ENCODE measurements around the gene BRD4. TPM values are rescaled to one million over a fixed set of nuclear protein-coding genes. Genes with fewer than 3 reads are reported as not detected.

BRD4 gene
- total RNA-seq, 1 donor from 2014 or later: 55.1 TPM

GRCh38 chr19:15247107-15248014 is 85.0 kb downstream of the BRD4 start:
- DNase-seq (no peak), ATAC-seq (ENCODE audit: poor library complexity) (no peak)
- intact Hi-C loops (cut with DNase I): no loop called here

GRCh38 chr19:15246198-15246481 is 86.2 kb downstream of the BRD4 start:
- no peak for ATAC-seq (ENCODE audit: poor library complexity)
- no peak for DNase-seq
- intact Hi-C loops (cut with DNase I): no loop called here

DNA sequence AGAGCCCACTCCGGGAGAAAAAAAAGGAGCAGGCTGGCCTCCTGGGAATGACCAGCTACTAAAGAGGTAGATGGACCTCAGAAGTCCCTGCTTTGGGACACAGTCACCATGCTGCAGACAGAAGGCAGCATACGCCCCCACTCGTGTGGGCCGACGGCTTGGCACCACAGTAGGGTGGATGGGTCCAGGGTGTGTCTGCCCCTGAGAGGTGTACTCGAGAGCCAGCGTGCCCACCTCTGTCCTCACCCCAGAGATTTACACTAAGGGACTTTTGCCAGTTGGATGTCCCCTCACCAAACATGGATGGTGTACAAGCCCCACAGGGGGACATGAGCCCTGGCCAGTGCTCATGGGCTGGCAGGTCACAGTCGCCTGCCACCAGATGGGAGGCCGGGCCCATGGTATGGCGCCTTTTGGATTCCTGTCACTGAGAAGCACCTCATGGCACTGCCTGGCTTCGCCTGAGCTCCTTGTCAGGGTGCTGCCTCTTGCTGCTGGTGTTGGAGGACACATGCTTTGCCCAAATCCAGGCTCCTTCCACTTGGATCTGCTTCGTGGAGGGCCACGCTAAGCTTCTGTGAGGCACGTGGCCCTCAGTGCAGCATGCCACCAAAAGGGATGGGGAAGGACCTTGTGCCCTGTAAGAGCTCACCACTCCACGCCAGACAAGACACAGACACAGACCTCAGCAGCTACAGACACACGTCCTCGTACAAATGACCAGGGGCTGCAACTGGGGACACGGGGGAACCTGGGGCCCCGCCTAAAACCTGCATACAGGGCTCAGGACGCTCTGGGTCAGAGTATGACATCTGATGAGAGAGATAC is 86.8 kb downstream of the BRD4 start:
- intact Hi-C loops (cut with DNase I): no loop called here
- ATAC-seq (ENCODE audit: poor library complexity) (no peak), DNase-seq (no peak)

DNA sequence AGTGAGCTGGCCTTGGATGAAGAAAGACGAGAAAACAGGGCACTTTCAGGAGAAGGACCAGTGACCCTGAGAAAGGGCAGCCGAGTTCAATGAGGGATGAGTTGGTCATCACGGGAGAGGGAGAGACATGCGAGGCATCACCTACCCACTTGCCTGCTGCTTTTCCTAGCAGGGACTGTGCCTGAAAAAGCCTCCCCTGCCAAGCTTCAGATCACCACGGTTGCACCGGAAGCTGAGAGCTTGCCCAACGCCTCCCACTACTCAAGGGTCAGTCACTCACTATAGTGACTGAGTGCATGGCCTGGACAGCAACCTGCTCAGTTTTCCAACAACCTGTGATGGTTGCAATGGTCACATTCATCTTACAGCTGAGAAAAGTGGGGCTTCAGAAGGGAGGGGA is 87.5 kb downstream of the BRD4 start:
- ATAC-seq (ENCODE audit: poor library complexity) (no peak), DNase-seq (no peak)
- intact Hi-C loops (cut with DNase I): no loop called here

DNA sequence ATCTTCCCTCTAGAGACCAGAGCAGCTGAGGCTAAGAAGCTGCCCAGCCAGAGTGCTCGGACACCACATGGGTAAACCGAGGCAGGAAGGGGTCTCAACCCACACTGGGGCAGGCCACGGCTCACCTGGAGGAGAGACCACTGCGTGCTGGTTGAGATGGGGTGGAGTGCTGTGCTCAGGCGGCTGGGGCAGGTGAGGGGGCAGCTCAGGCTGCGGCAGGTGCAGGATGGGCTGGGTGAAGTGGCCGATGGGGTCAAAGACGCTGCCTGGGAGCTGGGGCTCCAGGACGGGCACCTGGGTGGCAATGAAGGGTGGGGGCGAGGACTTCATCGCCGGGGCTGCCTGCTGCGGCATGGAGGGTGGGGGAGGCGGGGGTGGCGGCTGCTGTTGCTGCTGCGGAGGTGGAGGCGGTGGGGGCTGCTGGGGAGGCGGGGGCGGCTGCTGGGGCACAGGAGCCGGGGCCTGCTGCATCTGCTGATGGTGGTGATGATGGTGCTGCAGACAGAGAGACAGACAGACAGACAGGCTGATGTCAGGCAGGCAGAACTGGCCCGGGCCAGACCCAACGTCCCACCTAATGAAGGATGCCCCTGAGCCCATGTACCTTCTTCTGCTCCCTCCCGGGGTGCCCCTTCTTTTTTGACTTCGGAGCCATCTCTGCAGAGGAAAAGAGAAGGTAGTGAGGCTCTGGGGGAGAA is 88.1 kb downstream of the BRD4 start:
- intact Hi-C loops (cut with DNase I): no loop called here
- ATAC-seq (ENCODE audit: poor library complexity) (no peak), DNase-seq (no peak)

DNA sequence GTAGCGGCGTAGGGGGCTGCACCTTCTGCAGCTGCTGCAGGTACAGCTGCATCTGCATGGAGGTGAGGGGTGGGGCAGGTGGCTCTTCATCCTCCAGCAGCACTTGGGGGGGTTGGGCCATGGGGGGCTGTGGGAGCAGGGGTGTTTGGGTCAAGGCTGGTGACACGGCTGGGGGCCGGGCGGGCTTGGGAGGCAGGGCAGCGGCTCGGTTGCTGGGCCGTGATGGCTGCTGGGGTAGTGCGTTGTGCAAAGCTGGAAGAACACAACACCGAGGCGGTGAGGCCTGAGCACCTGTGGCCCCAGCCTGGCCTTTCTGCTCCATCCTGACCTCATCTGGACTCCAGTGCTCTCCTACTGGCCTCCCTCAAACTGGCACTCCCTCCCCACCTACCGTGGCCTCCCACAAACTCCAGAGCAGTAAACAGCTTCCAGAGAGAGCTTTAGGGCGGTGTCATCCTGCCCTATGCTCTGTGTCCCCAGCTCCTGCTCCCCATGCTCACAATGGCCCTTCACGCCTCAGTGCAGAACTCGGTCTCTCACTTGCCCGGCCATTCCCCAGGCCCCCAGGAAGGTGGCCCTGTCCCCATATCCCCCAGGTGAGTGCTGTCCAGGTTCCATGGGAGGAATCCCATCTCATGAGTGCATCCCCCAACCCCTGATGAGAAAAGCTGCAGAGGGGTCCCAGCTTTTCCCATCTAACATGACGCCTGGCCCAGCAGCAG is 88.9 kb downstream of the BRD4 start:
- DNase-seq (no peak), ATAC-seq (ENCODE audit: poor library complexity) (no peak)
- intact Hi-C loops (cut with DNase I): no loop called here

GRCh38 chr19:15241259-15241910 is 91.0 kb downstream of the BRD4 start:
- intact Hi-C loops (cut with DNase I): no loop called here
- DNase-seq (no peak), ATAC-seq (ENCODE audit: poor library complexity) (no peak)

GRCh38 chr19:15240515-15240914 is 91.8 kb downstream of the BRD4 start:
- ATAC-seq (ENCODE audit: poor library complexity) (no peak), DNase-seq (no peak)
- intact Hi-C loops (cut with DNase I): no loop called here

DNA sequence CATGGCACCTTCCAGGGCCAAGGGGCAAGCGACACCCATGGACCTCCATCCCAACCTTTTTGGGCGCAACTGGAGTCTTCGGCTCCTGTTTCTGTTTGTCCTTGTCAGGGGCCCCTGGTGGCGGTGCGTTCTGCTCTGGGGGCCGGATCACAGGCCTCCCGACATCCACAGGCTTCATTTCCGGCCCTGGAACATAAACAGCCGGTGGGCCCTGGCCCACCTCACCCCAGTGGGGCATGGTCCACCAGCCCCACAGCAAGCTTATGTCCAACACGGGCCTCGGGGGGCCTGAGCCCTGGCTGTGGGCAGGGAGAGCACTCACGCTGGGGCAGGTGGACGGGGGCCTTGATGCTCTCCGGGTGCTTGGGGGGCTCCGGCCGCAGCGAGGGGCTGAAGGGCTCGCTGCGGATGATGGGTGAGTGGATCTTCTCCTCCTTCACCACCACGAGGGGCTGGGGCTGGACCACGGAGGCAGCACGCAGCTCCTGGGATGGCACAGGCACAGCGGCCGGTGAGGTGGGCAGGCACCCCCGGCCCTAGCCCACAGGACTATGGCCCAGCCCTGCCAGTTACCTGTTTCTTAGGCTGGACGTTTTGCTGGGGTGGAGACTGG is 92.9 kb downstream of the BRD4 start:
- ATAC-seq (ENCODE audit: poor library complexity) (no peak), DNase-seq (no peak)
- intact Hi-C loops (cut with DNase I): no loop called here

DNA sequence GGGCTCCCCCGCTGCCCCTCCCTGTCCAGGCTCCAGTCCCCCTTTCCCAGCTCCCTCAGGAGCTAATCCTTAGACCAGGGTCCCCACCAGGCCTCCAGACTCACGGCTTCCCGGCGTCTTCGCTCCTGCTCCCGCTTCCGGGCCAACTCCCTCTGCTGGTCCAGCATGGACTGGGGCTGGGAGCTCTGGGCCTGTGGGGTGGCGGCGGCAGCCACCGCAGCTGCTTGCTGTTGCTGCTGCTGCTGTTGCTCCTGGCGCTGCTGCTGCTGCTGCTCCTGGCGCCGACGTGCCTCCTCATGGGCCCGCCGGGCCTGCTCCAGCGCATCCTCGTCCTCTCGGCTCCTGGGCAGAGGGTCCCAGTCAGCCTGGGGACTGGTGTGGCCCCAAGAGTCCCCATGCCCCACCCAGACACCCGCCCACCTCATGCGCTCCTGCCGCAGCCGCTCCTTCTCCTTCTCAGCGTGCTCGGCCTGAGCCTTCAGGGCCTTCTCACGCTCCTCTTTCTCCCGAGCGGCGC is 93.6 kb downstream of the BRD4 start:
- intact Hi-C loops (cut with DNase I): no loop called here
- no peak for ATAC-seq (ENCODE audit: poor library complexity)
- DNase-seq: no peak

DNA sequence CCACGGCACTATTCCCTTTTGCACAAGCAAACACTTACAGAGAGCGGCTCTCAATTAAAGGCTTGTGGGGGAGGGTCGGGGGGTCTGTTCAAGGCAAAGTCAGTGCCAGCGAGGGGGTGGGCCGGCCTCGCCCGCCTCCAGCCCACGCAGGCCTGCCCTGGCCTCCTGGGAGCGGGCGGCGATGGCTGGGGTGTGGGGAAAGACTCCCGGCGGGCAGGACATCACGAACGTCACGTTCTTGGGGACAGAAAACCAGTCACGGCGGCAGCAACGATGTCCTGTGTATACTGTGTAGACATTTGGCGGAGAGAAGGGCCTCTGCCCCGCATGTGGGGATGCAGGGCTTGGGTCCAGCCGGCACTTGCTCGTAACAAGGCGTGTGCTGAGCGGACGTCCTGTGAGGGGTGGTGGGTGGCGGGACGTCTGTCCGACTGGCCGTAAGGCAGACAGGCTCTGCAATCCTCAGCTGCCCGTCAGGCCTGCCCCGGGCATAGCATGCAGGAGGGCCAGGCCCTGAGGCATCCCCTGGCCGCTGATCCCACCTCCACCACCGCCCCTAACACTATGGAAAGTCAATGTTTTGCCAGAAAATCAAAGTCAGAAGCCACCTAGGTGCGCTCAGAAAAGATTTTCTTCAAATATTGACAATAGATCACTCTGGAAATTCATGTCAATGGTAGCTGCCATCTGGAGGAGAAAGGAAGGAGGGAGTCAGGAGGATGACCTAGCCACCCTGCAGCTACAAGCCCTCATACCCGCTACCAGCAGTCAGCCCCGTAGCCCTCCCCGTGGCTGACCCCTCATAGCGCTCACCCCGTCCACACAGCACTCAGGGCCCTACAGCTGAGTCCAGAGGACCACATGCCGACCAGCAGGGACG is 94.3 kb downstream of the BRD4 start:
- DNase-seq (no peak), ATAC-seq (ENCODE audit: poor library complexity) (no peak)
- intact Hi-C loops (cut with DNase I): no loop called here

- intact Hi-C loops (cut with DNase I): no loop called here
- DNase-seq (no peak), ATAC-seq (ENCODE audit: poor library complexity) (no peak)
Measured at GRCh38 chr19:15236886-15237285, 95.5 kb downstream of the BRD4 start.

- DNase-seq (no peak), ATAC-seq (ENCODE audit: poor library complexity) (no peak)
- intact Hi-C loops (cut with DNase I): no loop called here
Measured at GRCh38 chr19:15235781-15236180, 96.6 kb downstream of the BRD4 start.

DNA sequence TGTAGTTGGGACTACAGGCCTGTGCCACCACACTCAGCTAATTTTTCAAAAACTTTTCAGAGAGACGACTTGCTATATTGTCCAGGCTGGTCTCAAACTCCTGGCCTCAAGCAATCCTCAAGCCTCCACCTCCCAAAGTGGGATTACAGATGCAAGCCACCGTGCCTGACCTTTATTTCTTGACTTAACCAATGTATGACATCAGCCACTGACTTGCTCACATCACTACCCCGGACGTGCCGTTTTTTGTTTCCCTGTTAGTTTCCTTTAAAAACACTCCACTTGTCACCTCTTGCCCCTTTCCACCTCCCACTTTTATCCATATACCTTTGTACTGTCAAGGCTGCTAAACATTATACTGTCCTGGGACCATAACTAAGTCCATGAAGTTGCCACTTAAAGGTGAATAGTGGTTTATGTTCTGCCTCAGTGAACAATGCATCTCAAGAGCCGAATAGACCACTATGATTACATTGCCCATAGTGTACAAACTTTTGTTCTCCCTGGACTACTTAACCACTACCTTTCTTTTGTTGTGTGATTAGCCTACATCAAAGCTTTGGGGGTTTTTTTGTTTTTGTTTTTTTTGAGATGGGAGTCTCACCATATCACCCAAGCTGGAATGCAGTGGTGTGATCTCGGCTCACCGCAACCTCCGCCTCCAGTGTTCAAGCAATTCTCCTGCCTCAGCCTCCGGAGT is 97.8 kb downstream of the BRD4 start:
- ATAC-seq (ENCODE audit: poor library complexity) (no peak), DNase-seq (no peak)
- intact Hi-C loops (cut with DNase I): no loop called here

- ATAC-seq (ENCODE audit: poor library complexity) (no peak), DNase-seq (no peak)
- intact Hi-C loops (cut with DNase I): no loop called here
Measured at GRCh38 chr19:15231271-15231670, 101.1 kb downstream of the BRD4 start.

- intact Hi-C loops (cut with DNase I): no loop called here
Measured at GRCh38 chr19:15227261-15227660, 105.1 kb downstream of the BRD4 start.

More at GRCh38 chr19:15227261-15227660, 105.1 kb downstream of the BRD4 start:
- ATAC-seq (ENCODE audit: poor library complexity) (no peak), DNase-seq (no peak)
